ENCODE measurements around the gene DCHS1.

Gene DCHS1

GRCh38 chr11:6682936-6683861 is 27.6 kb upstream of the DCHS1 start, which contains the start of gene MRPL17:
Gene MRPL17 (minus strand): TSS chr11:6683340. CDS start chr11:6683296, 44 bp downstream.
- Histone ChIP-seq H3K4me3 (ENCODE audit: low read length, poor library complexity, severe bottlenecking) (peak within 1 kb of the TSS; percentile 95), H3K36me3 (ENCODE audit: insufficient read depth, low read length) (peaks cover 9% of the 10 kb centered on the region), H4K20me1 (ENCODE audit: insufficient read depth, low read length, poor library complexity, severe bottlenecking) (peaks cover 31% of the 10 kb centered on the region), H3K9ac (ENCODE audit: low read depth, low read length, poor library complexity, severe bottlenecking) (peak within 1 kb of the TSS; percentile 98), H3K9me3 (ENCODE audit: insufficient read depth, low read depth, low read length) (no peaks in the 10 kb centered on the region), H3K27me3 (ENCODE audit: insufficient read depth, low read length, poor library complexity, severe bottlenecking) (no peaks in the 10 kb centered on the region), H3K4me1 (ENCODE audit: insufficient read depth, low read length, poor library complexity, severe bottlenecking) (peaks cover 34% of the 10 kb centered on the region), H3F3A (ENCODE audit: low read depth) (no peaks in the 10 kb centered on the region), H2AFZ (ENCODE audit: low read length) (peak within 1 kb of the TSS; percentile 98), H3K4me2 (ENCODE audit: low read depth, low read length, poor library complexity, severe bottlenecking) (peak within 1 kb of the TSS; percentile 83), H3K9me2 (replicated peaks; ENCODE audit: low read depth, low read length) (no peaks in the 10 kb centered on the region), H3K79me2 (ENCODE audit: insufficient read depth, low read length) (peaks cover 42% of the 10 kb centered on the region)
- TF ChIP-seq CTCF (conservative IDR thresholded peaks at IDR 0.05; ENCODE audit: low read length) (peak; percentile 78), EZH2phosphoT487 (IDR thresholded peaks at IDR 0.05; ENCODE audit: borderline replicate concordance) (no peak)

- Histone ChIP-seq H3K79me2 (ENCODE audit: insufficient read depth, low read length) (peaks cover 42% of the 10 kb centered on the region), H3K4me2 (ENCODE audit: low read depth, low read length, poor library complexity, severe bottlenecking) (peak overlapping the region; percentile 83), H3K27me3 (ENCODE audit: insufficient read depth, low read length, poor library complexity, severe bottlenecking) (no peaks in the 10 kb centered on the region), H3K9me3 (ENCODE audit: insufficient read depth, low read depth, low read length) (no peaks in the 10 kb centered on the region), H3F3A (ENCODE audit: low read depth) (no peaks in the 10 kb centered on the region), H3K4me3 (ENCODE audit: low read length, poor library complexity, severe bottlenecking) (peak overlapping the region; percentile 95), H3K9ac (ENCODE audit: low read depth, low read length, poor library complexity, severe bottlenecking) (peak overlapping the region; percentile 98), H3K9me2 (replicated peaks; ENCODE audit: low read depth, low read length) (no peaks in the 10 kb centered on the region), H4K20me1 (ENCODE audit: insufficient read depth, low read length, poor library complexity, severe bottlenecking) (peaks cover 31% of the 10 kb centered on the region), H2AFZ (ENCODE audit: low read length) (peak overlapping the region; percentile 55), H3K36me3 (ENCODE audit: insufficient read depth, low read length) (peaks cover 9% of the 10 kb centered on the region), H3K4me1 (ENCODE audit: insufficient read depth, low read length, poor library complexity, severe bottlenecking) (peaks cover 34% of the 10 kb centered on the region)
- TF ChIP-seq EZH2phosphoT487 (IDR thresholded peaks at IDR 0.05; ENCODE audit: borderline replicate concordance): no peak
- no peak for TF ChIP-seq CTCF (conservative IDR thresholded peaks at IDR 0.05; ENCODE audit: low read length)
Observed at GRCh38 chr11:6682591-6682935, 27.0 kb upstream of the DCHS1 start.

- peaks cover 31% of the 10 kb centered on the region for H4K20me1 ChIP-seq (ENCODE audit: insufficient read depth, low read length, poor library complexity, severe bottlenecking)
- TF ChIP-seq EZH2phosphoT487 (IDR thresholded peaks at IDR 0.05; ENCODE audit: borderline replicate concordance) (no peak), CTCF (conservative IDR thresholded peaks at IDR 0.05; ENCODE audit: low read length) (no peak)
- peaks cover 9% of the 10 kb centered on the region for H3K36me3 ChIP-seq (ENCODE audit: insufficient read depth, low read length)
- no peaks in the 10 kb centered on the region for H3F3A ChIP-seq (ENCODE audit: low read depth)
- peak overlapping the region; percentile 98 for H3K9ac ChIP-seq (ENCODE audit: low read depth, low read length, poor library complexity, severe bottlenecking)
- peak overlapping the region; percentile 83 for H3K4me2 ChIP-seq (ENCODE audit: low read depth, low read length, poor library complexity, severe bottlenecking)
- H3K4me1 ChIP-seq (ENCODE audit: insufficient read depth, low read length, poor library complexity, severe bottlenecking): peaks cover 34% of the 10 kb centered on the region
- H2AFZ ChIP-seq (ENCODE audit: low read length): no peak overlapping the region
- no peaks in the 10 kb centered on the region for H3K9me2 ChIP-seq (replicated peaks; ENCODE audit: low read depth, low read length)
- no peaks in the 10 kb centered on the region for H3K9me3 ChIP-seq (ENCODE audit: insufficient read depth, low read depth, low read length)
- no peaks in the 10 kb centered on the region for H3K27me3 ChIP-seq (ENCODE audit: insufficient read depth, low read length, poor library complexity, severe bottlenecking)
- H3K79me2 ChIP-seq (ENCODE audit: insufficient read depth, low read length): peaks cover 42% of the 10 kb centered on the region
- H3K4me3 ChIP-seq (ENCODE audit: low read length, poor library complexity, severe bottlenecking): peak overlapping the region; percentile 95
Observed at GRCh38 chr11:6681949-6682348, 26.3 kb upstream of the DCHS1 start.
